Ishikawa (cell line): ENCODE data around the gene E2F1.

ENCODE experiments used
- CEBPB ChIP-seq: IDR thresholded peaks from 2 replicates; pipeline ENCODE4 v1.6.1; 2012
- CREB1 ChIP-seq: IDR thresholded peaks from 2 replicates; pipeline ENCODE4 v1.6.1; 2012; ENCODE audit warnings: low read depth
- EGR1 ChIP-seq: IDR thresholded peaks from 2 replicates; pipeline ENCODE4 v1.6.1; 2012
- EP300 ChIP-seq: IDR thresholded peaks from 2 replicates; pipeline ENCODE4 v1.6.1; 2012; ENCODE audit warnings: borderline replicate concordance
- FOXM1 ChIP-seq: IDR thresholded peaks from 2 replicates; pipeline ENCODE4 v1.6.1; 2012; ENCODE audit warnings: low read depth, borderline replicate concordance
- RAD21 ChIP-seq: IDR thresholded peaks from 2 replicates; pipeline ENCODE4 v1.6.1; 2012; ENCODE audit warnings: low read depth
- REST ChIP-seq: IDR thresholded peaks from 2 replicates; pipeline ENCODE4 v1.6.1; 2012; ENCODE audit warnings: low read depth, mild to moderate bottlenecking
- TAF1 ChIP-seq: IDR thresholded peaks from 2 replicates; pipeline ENCODE4 v1.6.1; 2012; ENCODE audit warnings: low read depth, mild to moderate bottlenecking
- TCF12 ChIP-seq: IDR thresholded peaks from 2 replicates; pipeline ENCODE4 v1.6.1; 2012; ENCODE audit warnings: low read depth
- YY1 ChIP-seq: IDR thresholded peaks from 2 replicates; pipeline ENCODE4 v1.6.1; 2012; ENCODE audit warnings: low read depth
- ZBTB7A ChIP-seq: IDR thresholded peaks from 2 replicates; pipeline ENCODE4 v1.6.1; 2012; ENCODE audit warnings: low read depth
- TF ChIP-seq, protein P1 (sequence below): IDR thresholded peaks from 2 replicates; pipeline ENCODE4 v1.6.1; 2012

E2F1 gene

GRCh38 chr20:33629533-33629932, 56.7 kb downstream of the E2F1 start:
- TF ChIP-seq FOXM1 (no peak), CREB1 (no peak), EP300 (no peak), RAD21 (no peak), REST (no peak), CEBPB (no peak), TAF1 (no peak), TCF12 (no peak), EGR1 (no peak)
- TF ChIP-seq, protein P1, sequence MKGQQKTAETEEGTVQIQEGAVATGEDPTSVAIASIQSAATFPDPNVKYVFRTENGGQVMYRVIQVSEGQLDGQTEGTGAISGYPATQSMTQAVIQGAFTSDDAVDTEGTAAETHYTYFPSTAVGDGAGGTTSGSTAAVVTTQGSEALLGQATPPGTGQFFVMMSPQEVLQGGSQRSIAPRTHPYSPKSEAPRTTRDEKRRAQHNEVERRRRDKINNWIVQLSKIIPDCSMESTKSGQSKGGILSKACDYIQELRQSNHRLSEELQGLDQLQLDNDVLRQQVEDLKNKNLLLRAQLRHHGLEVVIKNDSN = no peak

GRCh38 chr20:33627577-33628216, 58.5 kb downstream of the E2F1 start:
- TF ChIP-seq REST = no peak

- no peak for TF ChIP-seq YY1
- TF ChIP-seq ZBTB7A = no peak
- no peak for TF ChIP-seq FOXM1
- TF ChIP-seq, protein P1 = no peak
- TF ChIP-seq CREB1 = no peak
These were observed 60.0 kb downstream of the E2F1 start for GRCh38 chr20:33626190-33626589.
